H1 (cell line): ENCODE data around the gene TACC2. TPM values are rescaled to one million over a fixed set of nuclear protein-coding genes. Genes with fewer than 3 reads are reported as not detected.

Source experiments
- CTCF ChIA-PET: fragments of 300-600 bp; sonication (Branson Sonifier 250); formaldehyde crosslinking; loops from one replicate; lab custom pipeline; 2021; ENCODE audit not compliant: partially characterized antibody; lab: Charles Lee
- POLR2A ChIA-PET: fragments of 300-600 bp; sonication (Branson Sonifier 250); formaldehyde crosslinking; loops from one replicate; lab custom pipeline; 2021; ENCODE audit warnings: inconsistent platforms; ENCODE audit not compliant: partially characterized antibody; lab: Charles Lee
- DNase-seq, 2 experiments: peaks; one replicate each; pipeline versions ENCODE4 v3.0.0 to v3.0.0-alpha.2; 2010 to 2022; ENCODE audit warnings: low spot score in 2 of 2, low read depth in 1 of 2, mixed read lengths in 1 of 2
- FAIRE-seq: peaks from 2 replicates; lab custom pipeline; 2011; peaks lifted over from hg19 to GRCh38; lab: Jason Lieb, UNC
- H2AFZ ChIP-seq: 2 replicates; pipeline ENCODE4 v1.8.1; 2012; ENCODE audit warnings: low read length, inconsistent platforms
- H2AK5ac ChIP-seq: 2 replicates; pipeline ENCODE4 v1.6.1; 2013; ENCODE audit warnings: low read depth, low read length
- H2BK120ac ChIP-seq: replicated peaks from 2 replicates; pipeline ENCODE3; 2013; ENCODE audit warnings: low read depth, low read length, inconsistent platforms
- H2BK12ac ChIP-seq: 2 replicates; pipeline ENCODE4 v1.6.1; 2013; ENCODE audit warnings: low read depth, low read length
- H2BK15ac ChIP-seq: 2 replicates; pipeline ENCODE4 v1.6.1; 2013; ENCODE audit warnings: low read length
- H2BK20ac ChIP-seq: 2 replicates; pipeline ENCODE4 v1.6.1; 2013; ENCODE audit warnings: low read length
- H2BK5ac ChIP-seq: 2 replicates; pipeline ENCODE4 v1.6.1; 2013; ENCODE audit warnings: low read depth, low read length
- H3K14ac ChIP-seq: 2 replicates; pipeline ENCODE4 v1.6.1; 2013; ENCODE audit warnings: inconsistent platforms; ENCODE audit not compliant: insufficient read length
- H3K18ac ChIP-seq: 2 replicates; pipeline ENCODE4 v1.6.1; 2013; ENCODE audit warnings: low read length; ENCODE audit errors: extremely low read depth
- H3K23ac ChIP-seq: 2 replicates; pipeline ENCODE4 v1.6.1; 2013; ENCODE audit warnings: inconsistent platforms; ENCODE audit not compliant: insufficient read length
- H3K23me2 ChIP-seq: 2 replicates; pipeline ENCODE4 v1.6.1; 2013; ENCODE audit warnings: low read depth, low read length
- H3K27ac ChIP-seq: 2 replicates; pipeline ENCODE4 v1.6.1; 2011; ENCODE audit warnings: low read depth, low read length, inconsistent platforms
- H3K27me3 ChIP-seq, 4 experiments: replicated peaks in 1 of 4; 1 replicate in 1 of 4; 2 replicates in 3 of 4; pipeline versions ENCODE4 v1.6.1 to v1.8.1; 2011 to 2013; ENCODE audit warnings: low read length in 3 of 4, mild to moderate bottlenecking in 3 of 4, inconsistent platforms in 2 of 4, mixed read lengths in 2 of 4, moderate library complexity in 1 of 4; ENCODE audit not compliant: control insufficient read depth in 3 of 4, insufficient read depth in 3 of 4; ENCODE audit errors: extremely low read depth in 1 of 4
- H3K36me3 ChIP-seq, 4 experiments: 2 replicates each; pipeline versions ENCODE4 v1.6.1 to v1.8.1; 2011 to 2013; ENCODE audit warnings: mild to moderate bottlenecking in 4 of 4, low read length in 3 of 4, moderate library complexity in 2 of 4, control low read depth in 1 of 4, inconsistent platforms in 1 of 4; ENCODE audit not compliant: insufficient read depth in 4 of 4, control insufficient read depth in 2 of 4
- H3K4ac ChIP-seq: replicated peaks from 2 replicates; pipeline ENCODE3; 2013; ENCODE audit warnings: low read length, low read depth, mixed read lengths, inconsistent platforms; ENCODE audit not compliant: insufficient read length
- H3K4me1 ChIP-seq, 4 experiments: replicated peaks in 1 of 4; 1 replicate in 1 of 4; 2 replicates in 3 of 4; pipeline versions ENCODE4 v1.6.1 to v1.8.1; 2011 to 2013; ENCODE audit warnings: low read length in 3 of 4, inconsistent platforms in 2 of 4, mixed read lengths in 1 of 4; ENCODE audit not compliant: insufficient read depth in 4 of 4, control insufficient read depth in 3 of 4
- H3K4me2 ChIP-seq, 2 experiments: 2 replicates each; pipeline versions ENCODE4 v1.6.1 to v1.8.1; 2011 to 2013; ENCODE audit warnings: low read depth in 2 of 2, low read length in 2 of 2, control low read depth in 1 of 2, inconsistent platforms in 1 of 2, mild to moderate bottlenecking in 1 of 2; ENCODE audit not compliant: insufficient read depth in 1 of 2
- H3K4me3 ChIP-seq, 4 experiments: fragments of 200-600, 300-600 bp in 1 of 4; sonication (generic), shearing (Covaris generic), sonication (Bioruptor Twin) in 1 of 4; 2 replicates each; pipeline versions ENCODE4 v1.5.1 to v1.8.1; 2011 to 2016; ENCODE audit warnings: low read length in 4 of 4, low read depth in 3 of 4, control low read depth in 2 of 4, inconsistent platforms in 2 of 4, mild to moderate bottlenecking in 2 of 4, mixed read lengths in 1 of 4, moderate library complexity in 1 of 4; ENCODE audit not compliant: insufficient read depth in 2 of 4; ENCODE audit errors: extremely low read depth in 1 of 4
- H3K56ac ChIP-seq: replicated peaks from 2 replicates; pipeline ENCODE3; 2013; ENCODE audit warnings: low read depth, mild to moderate bottlenecking, mixed read lengths, low read length, inconsistent platforms; ENCODE audit not compliant: insufficient read length
- H3K79me1 ChIP-seq: 2 replicates; pipeline ENCODE4 v1.6.1; 2013; ENCODE audit warnings: low read depth, low read length, control low read depth
- H3K79me2 ChIP-seq, 2 experiments: 2 replicates each; pipeline versions ENCODE4 v1.6.1 to v1.8.1; 2012 to 2013; ENCODE audit warnings: low read length in 2 of 2, mild to moderate bottlenecking in 2 of 2, inconsistent platforms in 1 of 2; ENCODE audit not compliant: insufficient read depth in 2 of 2, control insufficient read depth in 1 of 2
- H3K9ac ChIP-seq, 4 experiments: replicated peaks in 1 of 4; 1 replicate in 1 of 4; 2 replicates in 3 of 4; pipeline versions ENCODE4 v1.6.1 to v1.8.1; 2011 to 2013; ENCODE audit warnings: low read depth in 3 of 4, low read length in 3 of 4, control low read depth in 2 of 4, mild to moderate bottlenecking in 2 of 4, moderate library complexity in 2 of 4, inconsistent platforms in 1 of 4; ENCODE audit errors: extremely low read depth in 1 of 4
- H3K9me3 ChIP-seq, 2 experiments: 2 replicates each; pipeline versions ENCODE4 v1.6.1 to v1.8.1; 2012 to 2013; ENCODE audit warnings: mild to moderate bottlenecking in 2 of 2, moderate library complexity in 2 of 2, control low read depth in 1 of 2, inconsistent platforms in 1 of 2, low read depth in 1 of 2, low read length in 1 of 2, mixed read lengths in 1 of 2; ENCODE audit not compliant: insufficient read depth in 2 of 2
- H4K20me1 ChIP-seq, 2 experiments: replicated peaks in 1 of 2; 2 replicates each; pipeline versions ENCODE3 to v1.8.1; 2011 to 2013; ENCODE audit warnings: inconsistent platforms in 2 of 2, low read length in 2 of 2, mild to moderate bottlenecking in 1 of 2; ENCODE audit not compliant: insufficient read depth in 2 of 2, control insufficient read depth in 1 of 2
- H4K5ac ChIP-seq: 2 replicates; pipeline ENCODE4 v1.6.1; 2013; ENCODE audit warnings: low read length, low read depth, mixed read lengths, inconsistent platforms; ENCODE audit not compliant: insufficient read length
- H4K8ac ChIP-seq: 2 replicates; pipeline ENCODE4 v1.8.0; 2013; ENCODE audit warnings: mild to moderate bottlenecking, moderate library complexity, low read length, inconsistent platforms; ENCODE audit not compliant: insufficient read depth; ENCODE audit errors: extremely low read depth
- H4K91ac ChIP-seq: replicated peaks from 2 replicates; pipeline ENCODE3; 2013; ENCODE audit warnings: low read length, mixed read lengths, inconsistent platforms; ENCODE audit not compliant: insufficient read length
- BACH1 ChIP-seq: IDR thresholded peaks from 2 replicates; pipeline ENCODE4 v1.6.1; 2012; ENCODE audit warnings: low read length, improper control_type of control experiment
- BRCA1 ChIP-seq: IDR thresholded peaks from 2 replicates; pipeline ENCODE4 v1.6.1; 2012; ENCODE audit warnings: low read depth, low read length, improper control_type of control experiment
- CEBPB ChIP-seq: IDR thresholded peaks from 2 replicates; pipeline ENCODE4 v1.6.1; 2012; ENCODE audit warnings: low read depth, low read length
- FOSL1 ChIP-seq: IDR thresholded peaks from 2 replicates; pipeline ENCODE4 v1.6.1; 2011; ENCODE audit warnings: mild to moderate bottlenecking, low read depth, low read length, moderate library complexity; ENCODE audit not compliant: insufficient read depth
- JUN ChIP-seq: IDR thresholded peaks from 2 replicates; pipeline ENCODE4 v1.6.1; 2011; ENCODE audit warnings: low read depth, mild to moderate bottlenecking, improper control_type of control experiment, low read length
- KDM4A ChIP-seq: IDR thresholded peaks from one replicate; pipeline ENCODE4 v1.7.1; 2012; ENCODE audit warnings: low read depth, mild to moderate bottlenecking, moderate library complexity, low read length, inconsistent platforms; ENCODE audit not compliant: severe bottlenecking
- PHF8 ChIP-seq: fragments of 200-600 bp; sonication (generic); conservative IDR thresholded peaks from 2 replicates; pipeline ENCODE4 v1.7.1; 2012; ENCODE audit warnings: low read depth, mild to moderate bottlenecking, inconsistent platforms, low read length, moderate library complexity
- RNF2 ChIP-seq: fragments of 200-900, 300-1000 bp; sonication (generic); IDR thresholded peaks from 2 replicates; pipeline ENCODE4 v1.7.1; 2016; ENCODE audit warnings: borderline replicate concordance, low read depth, mild to moderate bottlenecking, antibody characterized with exemption, low read length; ENCODE audit not compliant: poor library complexity, severe bottlenecking; ENCODE audit errors: missing control alignments
- SP1 ChIP-seq: IDR thresholded peaks from 2 replicates; pipeline ENCODE4 v1.6.1; 2011; ENCODE audit warnings: low read depth, low read length
- SP2 ChIP-seq: IDR thresholded peaks from 2 replicates; pipeline ENCODE4 v1.6.1; 2012; ENCODE audit warnings: mild to moderate bottlenecking, low read length, inconsistent platforms
- SUZ12 ChIP-seq: fragments of 200-600 bp; sonication (generic); IDR thresholded peaks from 2 replicates; pipeline ENCODE4 v1.6.1; 2012; ENCODE audit warnings: mild to moderate bottlenecking, inconsistent platforms, low read length, moderate library complexity, mixed read lengths
- TAF1 ChIP-seq: IDR thresholded peaks from 2 replicates; pipeline ENCODE4 v1.6.1; 2011; ENCODE audit warnings: mild to moderate bottlenecking, low read depth, low read length
- ZNF274 ChIP-seq: IDR thresholded peaks from 2 replicates; pipeline ENCODE4 v1.7.0; 2012; ENCODE audit warnings: low read length, borderline replicate concordance; ENCODE audit errors: extremely low read depth
- WGBS, 2 experiments: shearing (Covaris generic) in 1 of 2; methylation state at CpG; one replicate each; pipeline versions ENCODE4 v1.1.6 to v1.1.7; 2013 to 2015; ENCODE audit warnings: low lambda C conversion rate in 2 of 2, mixed read lengths in 2 of 2, inconsistent platforms in 1 of 2, low coverage in 1 of 2, missing lambda C conversion rate in 1 of 2; ENCODE audit not compliant: insufficient replicate concordance in 2 of 2, insufficient coverage in 1 of 2, insufficient read length in 1 of 2; ENCODE audit errors: extremely low coverage in 1 of 2, missing lambda C conversion rate in 1 of 2; 5-methylcytosine and 5-hydroxymethylcytosine counted together
- polyA plus RNA-seq, 7 experiments: library from polyadenylated mRNA; depleted of rRNA in 3 of 7; stranded (reverse) in 5 of 7; unstranded in 2 of 7; fragments of >200 nt in 5 of 7; fragments of 200-250 nt in 2 of 7; gene quantifications; 1 replicate in 5 of 7; 2 replicates in 1 of 7; 4 replicates in 1 of 7; pipeline versions ENCODE4 v1.2.1 to v1.2.3, GENCODE V29; 2011 to 2013; ENCODE audit warnings: missing spikeins in 2 of 7, mixed read lengths in 2 of 7
- total RNA-seq: library from RNA; stranded (reverse); fragmentation: NEBNext Ultra II Directional; extraction: Animal tissue kit (Norgen Biotek cat#: 25700); gene quantifications from 2 replicates; pipeline ENCODE4 v1.2.1, GENCODE V29; 2021

Gene TACC2
- total and polyA plus RNA-seq, 2 of the 8 experiments (the other 6 are each of a cell fraction or from before 2014, with no cell fraction given), result 21.2 to 46.6 TPM

DNA sequence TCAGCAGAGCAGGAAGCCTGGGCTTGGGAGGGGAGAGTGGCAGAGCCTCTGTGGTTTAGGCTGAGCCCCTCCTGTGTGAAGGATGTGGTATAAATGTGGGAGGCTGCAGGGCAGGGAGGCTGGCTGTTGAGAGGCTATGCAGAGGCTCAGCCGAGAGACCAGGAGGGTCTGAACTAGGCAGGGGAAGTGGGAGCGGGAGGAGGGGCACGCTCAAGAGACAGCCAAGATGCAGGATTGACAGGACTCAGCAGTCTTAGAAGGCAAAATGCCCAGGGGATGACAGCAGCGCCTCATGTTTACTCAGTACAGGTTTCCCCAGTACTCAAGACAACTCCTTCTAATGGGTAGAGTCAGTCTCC, 306.5 kb downstream of the TACC2 start:
- Histone ChIP-seq H3K27me3 (no peaks in the 10 kb centered on the region), H3K4me3 (no peak overlapping the region), H3K4me2 (no peak overlapping the region), H3K23me2 (no peaks in the 10 kb centered on the region), H2AFZ (no peak overlapping the region), H3K27ac (no peak overlapping the region), H3K4me1 (peaks cover 0 to 3% (median 2%) of the 10 kb centered on the region in 4 experiments; a peak in 6 of 7 replicates), H3K23ac (no peak overlapping the region), H2BK120ac (no peak overlapping the region), H2BK12ac (no peak overlapping the region), H2BK15ac (no peak overlapping the region), H3K36me3 (no peaks in the 10 kb centered on the region), H4K5ac (no peak overlapping the region), H4K8ac (no peak overlapping the region), H4K20me1 (no peaks in the 10 kb centered on the region), H3K79me1 (no peaks in the 10 kb centered on the region), H3K18ac (no peak overlapping the region), H3K14ac (no peak overlapping the region), H2BK5ac (no peak overlapping the region), H3K56ac (no peak overlapping the region), H3K9ac (no peak overlapping the region), H3K9me3 (no peaks in the 10 kb centered on the region), H3K79me2 (no peaks in the 10 kb centered on the region), H2AK5ac (no peak overlapping the region), H2BK20ac (no peak overlapping the region), H4K91ac (no peak overlapping the region), H3K4ac (no peak overlapping the region)
- ChIA-PET POLR2A (no interaction called here), CTCF (interaction anchor here (0.6 to 4.5 kb wide), 5 partner anchors 11 to 364 kb away, joined by 3 to 85 read pairs (median 19); no protein-coding TSS in a partner anchor)
- DNase-seq (no peak), FAIRE-seq (no peak)
- WGBS, 2 experiments, result 81% methylated on average over 4 of the region's 4 CpGs; no CpG with 5 or more reads in 1 of the 2 experiments
- TF ChIP-seq BACH1 (no peak), JUN (no peak), CEBPB (no peak), BRCA1 (no peak), PHF8 (no peak), TAF1 (no peak), SUZ12 (no peak), KDM4A (no peak), FOSL1 (no peak), ZNF274 (no peak), SP1 (no peak), RNF2 (no peak), SP2 (no peak)
